Airway epithelial cell (primary cell): ENCODE data around the gene SLC5A1. TPM values are rescaled to one million over a fixed set of nuclear protein-coding genes. Genes with fewer than 3 reads are reported as not detected.

Experiments
- total RNA-seq: library from RNA; depleted of rRNA; stranded (reverse); fragments of >200 nt; gene quantifications from 2 replicates; pipeline ENCODE4 v1.2.3, GENCODE V29; 2015

The SLC5A1 gene
- total RNA-seq, result 0.09 and 0.21 TPM in 2 replicates

GRCh38 chr22:32042924-32043323, at the start of gene SLC5A1:
SLC5A1 (plus strand) TSS chr22:32043261; CDS start chr22:32043282, 21 bp downstream.

GRCh38 chr22:32158712-32159533, 115.9 kb downstream of the SLC5A1 start, which contains the start of gene C22orf42:
C22orf42 (minus strand) TSS chr22:32159303; CDS start chr22:32159215, 88 bp downstream.

Other genes starting within 250 kb of the SLC5A1 start
- gene YWHAH, start 98.7 kb upstream of the SLC5A1 start, total RNA-seq, result 66.4 and 74.2 TPM in 2 replicates
- not detected in 2 replicates for gene C22orf42, start 116.0 kb downstream of the SLC5A1 start, total RNA-seq
- not detected in 2 replicates for gene RFPL2, start 161.8 kb downstream of the SLC5A1 start, total RNA-seq
- not detected in 2 replicates for gene SLC5A4, start 212.1 kb downstream of the SLC5A1 start, total RNA-seq